Measurements from ENCODE around the gene MTSS2. TPM values are rescaled to one million over a fixed set of nuclear protein-coding genes. Genes with fewer than 3 reads are reported as not detected.

MTSS2 gene
- total RNA-seq, 2 donors from 2014 or later, result 57.3 to 58.5 TPM

- Histone ChIP-seq H3K4me3 (no peak overlapping the region), H3K27ac (no peak overlapping the region), H3K9me3 (no peaks in the 10 kb centered on the region), H3K36me3 (peaks cover 3% of the 10 kb centered on the region), H3K4me1 (ENCODE audit: control insufficient read depth in 1 of 2, low read depth in 2 of 2) (peaks cover 0 to 14% of the 10 kb centered on the region in 2 donors), H3K27me3 (replicated peaks; ENCODE audit: insufficient read depth) (no peaks in the 10 kb centered on the region)
- ATAC-seq (ENCODE audit: insufficient number of reproducible peaks, low FRiP score, low read depth), result no peak
- DNase-seq (ENCODE audit: low spot score), result no peak
- no peak for TF ChIP-seq CTCF (IDR thresholded peaks at IDR 0.05)
Measured at GRCh38 chr16:70657956-70658355, 27.9 kb downstream of the MTSS2 start.

- no peak for TF ChIP-seq CTCF (IDR thresholded peaks at IDR 0.05)
- H3K4me1 ChIP-seq (ENCODE audit: control insufficient read depth in 1 of 2, low read depth in 2 of 2), result peaks cover 0 to 5% of the 10 kb centered on the region in 2 donors
- H3K4me3 ChIP-seq, result no peak overlapping the region
- no peak for ATAC-seq (ENCODE audit: insufficient number of reproducible peaks, low FRiP score, low read depth)
- no peak overlapping the region for H3K27ac ChIP-seq
- H3K36me3 ChIP-seq, result no peaks in the 10 kb centered on the region
- DNase-seq (ENCODE audit: low spot score), result no peak
- H3K27me3 ChIP-seq (replicated peaks; ENCODE audit: insufficient read depth), result no peaks in the 10 kb centered on the region
- H3K9me3 ChIP-seq, result no peaks in the 10 kb centered on the region
Measured at GRCh38 chr16:70656712-70657263, 29.1 kb downstream of the MTSS2 start.

GRCh38 chr16:70656065-70656711 lies 29.7 kb downstream of the MTSS2 start:
- H3K27me3 ChIP-seq (replicated peaks; ENCODE audit: insufficient read depth), result no peaks in the 10 kb centered on the region
- H3K27ac ChIP-seq, result no peak overlapping the region
- DNase-seq (ENCODE audit: low spot score) (no peak), ATAC-seq (ENCODE audit: insufficient number of reproducible peaks, low FRiP score, low read depth) (no peak)
- H3K4me3 ChIP-seq, result no peak overlapping the region
- no peaks in the 10 kb centered on the region for H3K9me3 ChIP-seq
- H3K36me3 ChIP-seq, result no peaks in the 10 kb centered on the region
- peaks cover 0 to 5% of the 10 kb centered on the region in 2 donors for H3K4me1 ChIP-seq (ENCODE audit: control insufficient read depth in 1 of 2, low read depth in 2 of 2)
- TF ChIP-seq CTCF (IDR thresholded peaks at IDR 0.05), result no peak

- Histone ChIP-seq H3K36me3 (no peaks in the 10 kb centered on the region), H3K4me3 (peak overlapping the region; percentile 52)
- peak; percentile 84 for ATAC-seq (ENCODE audit: insufficient number of reproducible peaks, low FRiP score, low read depth)
Measured at GRCh38 chr16:70653809-70654771, 31.8 kb downstream of the MTSS2 start.

More at GRCh38 chr16:70653809-70654771, 31.8 kb downstream of the MTSS2 start:
- Histone ChIP-seq H3K27ac (peak overlapping the region in 1 of 2 donors; percentile 3), H3K4me1 (ENCODE audit: control insufficient read depth in 1 of 2, low read depth in 2 of 2) (peaks cover 0 to 9% of the 10 kb centered on the region in 2 donors), H3K27me3 (replicated peaks; ENCODE audit: insufficient read depth) (no peaks in the 10 kb centered on the region), H3K9me3 (no peaks in the 10 kb centered on the region)
- peak; percentile 50 for DNase-seq (ENCODE audit: low spot score)
- TF ChIP-seq CTCF (IDR thresholded peaks at IDR 0.05), result peak; percentile 91
